Lung microvascular endothelial cell (primary cell): ENCODE data around the gene CXCL5. TPM values are rescaled to one million over a fixed set of nuclear protein-coding genes. Genes with fewer than 3 reads are reported as not detected.

Experiments used
- DNase-seq, 2 donors: peaks; one replicate each; pipeline versions ENCODE4 v3.0.0 to v3.0.0-alpha.2; 2010; ENCODE audit warnings: low read depth in 2 of 2
- total RNA-seq: library from RNA; depleted of rRNA; stranded (reverse); fragments of >200 nt; gene quantifications from 2 replicates; pipeline ENCODE4 v1.2.1, GENCODE V29; 2014

The CXCL5 gene
- total RNA-seq = under 0.01 and 0.22 TPM in 2 replicates

DNA sequence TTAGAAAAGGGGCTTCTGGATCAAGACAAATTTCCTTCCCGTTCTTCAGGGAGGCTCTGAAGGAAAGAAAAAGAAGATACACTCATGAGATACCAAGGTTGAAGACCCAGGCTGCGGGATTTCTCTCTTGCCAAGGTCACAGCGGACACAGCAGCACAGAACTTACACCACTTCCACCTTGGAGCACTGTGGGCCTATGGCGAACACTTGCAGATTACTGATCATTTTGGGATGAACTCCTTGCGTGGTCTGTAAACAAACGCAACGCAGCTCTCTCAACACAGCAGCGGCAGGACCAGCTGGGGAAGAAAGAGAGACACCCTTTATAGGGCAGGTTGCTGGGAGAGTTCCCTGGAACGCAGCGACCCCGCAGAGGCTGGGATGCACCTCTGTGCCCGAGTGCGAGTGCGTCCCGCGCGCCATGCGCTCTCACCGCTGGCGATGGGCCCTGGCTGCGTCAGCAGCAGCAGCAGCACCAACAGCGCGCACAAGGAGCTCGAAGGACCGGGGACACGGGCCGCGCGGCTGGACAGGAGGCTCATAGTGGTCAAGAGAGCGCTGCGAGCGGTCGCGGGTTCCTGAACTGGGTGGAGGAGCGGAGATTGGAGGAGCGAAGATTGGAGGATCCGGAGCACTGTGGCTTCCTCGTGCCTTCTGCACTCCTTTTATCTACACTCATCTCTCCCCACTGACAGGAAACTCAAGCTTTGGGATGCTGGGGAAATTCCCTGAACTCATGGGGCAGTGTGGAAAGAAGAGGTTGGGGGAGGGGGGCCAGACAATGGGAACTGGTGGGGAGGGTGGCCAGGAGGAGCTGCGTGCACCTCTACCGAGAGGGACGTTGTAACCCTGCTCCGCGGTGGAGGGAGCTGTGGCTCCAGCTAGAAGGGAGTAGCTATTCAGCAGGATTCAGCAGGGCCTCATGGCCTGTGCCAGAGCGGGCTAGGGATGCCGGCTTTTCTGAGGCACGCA lies at the start of gene CXCL5:
TSS of gene CXCL5 (minus strand) at position 638 of the 972 bp plus-strand sequence. CDS start at position 542, 96 bp downstream.
- DNase-seq = peak; percentile 42 to 62

- DNase-seq = no peak
Measured at GRCh38 chr4:74047152-74047551, 48.7 kb upstream of the CXCL5 start.

DNA sequence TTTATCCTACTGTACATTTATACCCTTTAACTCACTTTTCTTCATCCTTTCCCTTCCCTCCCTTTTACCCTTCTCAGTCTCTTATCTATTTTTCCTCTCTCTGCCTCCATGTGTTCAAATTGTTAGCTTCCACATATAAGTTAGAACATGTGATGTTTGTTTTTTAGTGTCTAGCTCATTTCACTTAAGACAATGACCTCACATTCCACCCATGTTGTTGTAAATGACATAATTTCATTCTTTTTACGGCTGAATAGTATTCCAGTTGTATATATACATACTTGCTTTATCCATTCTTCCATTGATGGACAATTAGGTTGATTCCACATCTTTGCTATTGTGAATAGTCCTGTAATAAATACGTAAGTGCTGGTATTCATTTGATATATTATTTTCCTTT lies 47.3 kb upstream of the CXCL5 start:
- DNase-seq = no peak

DNA sequence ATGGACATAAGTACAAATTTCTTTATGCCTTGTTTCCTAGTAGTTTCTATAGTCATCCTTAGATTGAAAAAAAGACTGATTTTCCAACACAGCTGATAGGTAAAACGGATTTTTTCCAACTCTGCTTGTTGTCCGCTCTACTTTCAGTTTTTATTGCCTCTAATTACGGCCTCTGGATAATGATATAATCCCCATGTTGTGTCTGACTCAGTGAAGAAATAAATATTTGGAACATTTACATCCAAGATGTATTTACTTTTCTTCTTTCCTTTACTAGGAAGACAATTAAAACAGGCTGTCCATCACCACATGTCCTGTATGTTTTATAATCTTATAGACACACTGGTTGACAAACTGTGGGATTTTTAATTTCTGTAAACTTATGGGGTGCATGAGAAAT lies 46.8 kb upstream of the CXCL5 start:
- no peak for DNase-seq

- peak in 1 of 2 donors; percentile 43 for DNase-seq
Measured at GRCh38 chr4:74044677-74045076, 46.2 kb upstream of the CXCL5 start.

DNA sequence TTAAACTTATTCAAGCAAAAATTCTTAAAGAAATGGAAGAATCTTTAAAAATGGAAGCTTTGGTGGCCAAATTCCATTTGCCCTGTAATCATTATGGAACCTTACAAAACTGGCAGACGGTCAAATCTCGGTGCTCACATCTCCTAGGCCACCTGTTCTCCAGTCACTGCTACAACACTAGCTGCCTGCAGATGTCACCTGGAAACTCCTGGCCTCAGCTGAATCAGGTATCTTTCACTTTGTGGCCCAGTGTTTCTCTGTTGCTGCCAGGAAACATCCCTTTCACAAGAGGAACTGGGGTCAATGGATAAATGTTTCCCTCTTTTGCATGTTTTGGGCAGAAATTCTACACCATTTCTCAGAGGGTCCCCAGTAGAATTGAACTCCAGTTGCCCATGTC lies 44.2 kb upstream of the CXCL5 start:
- no peak for DNase-seq

- DNase-seq = no peak
Measured at GRCh38 chr4:74041418-74041817, 42.9 kb upstream of the CXCL5 start.

- peak; percentile 24 to 30 for DNase-seq
Measured at GRCh38 chr4:74039315-74039763, 40.9 kb upstream of the CXCL5 start.

- peak; percentile 65 to 78 for DNase-seq
Measured at GRCh38 chr4:74038425-74039314, 40.2 kb upstream of the CXCL5 start, which contains the start of gene CXCL3. Gene CXCL3 (minus strand): TSS chr4:74038689. CDS start chr4:74038611, 78 bp downstream.

- DNase-seq = peak in 1 of 2 donors; percentile 24
Measured at GRCh38 chr4:74038086-74038424, 39.6 kb upstream of the CXCL5 start.

- no peak for DNase-seq
Measured at GRCh38 chr4:74037076-74037955, 38.8 kb upstream of the CXCL5 start.

GRCh38 chr4:74033739-74034138 lies 35.3 kb upstream of the CXCL5 start:
- peak; percentile 15 to 53 for DNase-seq

DNA sequence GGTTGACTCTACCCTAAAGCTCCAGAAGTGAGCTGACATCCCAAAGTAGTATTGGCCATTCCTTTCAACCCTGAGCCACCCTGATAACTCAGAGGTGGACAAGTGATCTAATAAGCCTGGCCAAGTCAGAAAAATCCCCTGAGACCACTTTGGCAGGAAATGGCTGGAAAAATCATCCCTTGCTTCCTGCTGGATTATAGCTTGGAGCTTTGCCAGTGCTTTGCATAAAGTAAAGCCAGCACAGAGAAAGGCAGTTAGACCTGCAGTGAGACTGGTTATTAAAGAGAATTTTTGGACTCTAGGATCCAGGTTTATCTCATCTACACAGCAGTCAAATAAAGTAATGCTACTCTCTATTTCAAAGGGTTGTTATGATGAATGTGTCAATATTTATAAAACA lies 33.6 kb upstream of the CXCL5 start:
- DNase-seq = peak; percentile 70 to 74

- DNase-seq = no peak
Measured at GRCh38 chr4:74031576-74031975, 33.1 kb upstream of the CXCL5 start.

DNA sequence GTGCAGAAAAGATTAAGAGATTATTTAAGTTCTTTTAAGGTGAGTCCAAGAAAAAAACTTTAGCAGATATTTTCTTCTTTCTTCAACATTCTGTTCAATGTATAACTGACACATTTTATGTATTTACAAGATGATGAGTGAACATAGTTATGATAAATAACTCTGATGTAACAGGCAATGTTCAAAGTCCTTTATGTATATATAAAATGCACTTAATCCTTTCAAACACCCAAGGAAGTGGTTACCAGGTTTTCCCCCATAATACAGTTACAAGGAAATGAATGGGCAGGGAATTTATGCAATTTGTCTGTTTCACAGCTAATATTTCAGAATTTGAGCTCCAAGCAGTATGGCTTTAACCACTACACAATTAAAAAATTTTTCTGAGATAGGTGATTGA lies 31.8 kb upstream of the CXCL5 start:
- DNase-seq = no peak

- no peak for DNase-seq
Measured at GRCh38 chr4:74028504-74028903, 30.0 kb upstream of the CXCL5 start.

- DNase-seq = no peak
Measured at GRCh38 chr4:74023709-74024108, 25.2 kb upstream of the CXCL5 start.

- DNase-seq = no peak
Measured at GRCh38 chr4:74021601-74022000, 23.1 kb upstream of the CXCL5 start.

DNA sequence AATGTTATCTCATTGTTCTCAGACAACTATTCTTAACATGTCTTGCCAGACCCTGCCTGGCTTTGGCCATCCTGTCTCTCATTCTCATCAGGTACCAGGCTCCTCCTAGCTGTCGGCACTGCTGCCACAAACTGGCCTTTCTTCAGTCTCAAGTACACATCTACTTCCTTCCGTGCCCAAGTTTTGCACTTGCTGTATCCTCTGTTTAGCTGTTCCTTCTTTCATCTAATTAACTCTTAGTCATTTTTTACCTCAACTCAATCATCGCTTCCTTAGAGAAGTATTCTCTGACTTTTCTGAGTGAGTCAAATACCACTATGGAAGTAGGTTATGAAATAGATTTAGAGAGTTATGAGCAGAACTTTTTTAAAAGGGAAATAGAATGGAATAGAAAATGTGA lies 20.3 kb upstream of the CXCL5 start:
- DNase-seq = peak in 1 of 2 donors; percentile 29

GRCh38 chr4:74018116-74018515 lies 19.6 kb upstream of the CXCL5 start:
- DNase-seq = peak; percentile 19 to 36

GRCh38 chr4:74016068-74016467 lies 17.6 kb upstream of the CXCL5 start:
- DNase-seq = no peak
